H1 (cell line): ENCODE results near the gene SEMA4C. TPM values are rescaled to one million over a fixed set of nuclear protein-coding genes. Genes with fewer than 3 reads are reported as not detected.

ENCODE experiments used
- CBX5 ChIP-seq: fragments of 300-800, 300-1000 bp; sonication (generic); IDR thresholded peaks from 2 replicates; pipeline ENCODE4 v1.7.1; 2016; ENCODE audit warnings: antibody characterized with exemption, low read length, low read depth
- HDAC2 ChIP-seq, 2 experiments: fragments of 300-600 bp in 1 of 2; sonication (generic) in 1 of 2; IDR thresholded peaks; 2 replicates each; pipeline ENCODE4 v1.6.1; 2011 to 2012; ENCODE audit warnings: low read depth in 2 of 2, low read length in 2 of 2, mild to moderate bottlenecking in 2 of 2, moderate library complexity in 2 of 2, borderline replicate concordance in 1 of 2, inconsistent platforms in 1 of 2
- JUND ChIP-seq: IDR thresholded peaks from 2 replicates; pipeline ENCODE4 v1.6.1; 2011; ENCODE audit warnings: mild to moderate bottlenecking, improper control_type of control experiment, low read length
- MAFK ChIP-seq: IDR thresholded peaks from 2 replicates; pipeline ENCODE4 v1.6.1; 2012; ENCODE audit warnings: low read depth, mild to moderate bottlenecking, improper control_type of control experiment, low read length
- NANOG ChIP-seq: IDR thresholded peaks from 2 replicates; pipeline ENCODE4 v1.6.1; 2011; ENCODE audit warnings: low read length, low read depth, mild to moderate bottlenecking, inconsistent platforms; ENCODE audit not compliant: insufficient read depth, poor library complexity, severe bottlenecking
- POLR2A ChIP-seq, 2 experiments: IDR thresholded peaks; 1 replicate in 1 of 2; 2 replicates in 1 of 2; pipeline ENCODE4 v1.6.1; 2011; ENCODE audit warnings: low read depth in 2 of 2, low read length in 2 of 2, mild to moderate bottlenecking in 2 of 2; ENCODE audit errors: control extremely low read depth in 1 of 2
- POU5F1 ChIP-seq: IDR thresholded peaks from 2 replicates; pipeline ENCODE4 v1.6.1; 2011; ENCODE audit warnings: low read depth, mild to moderate bottlenecking, low read length, moderate library complexity
- RAD21 ChIP-seq, 2 experiments: IDR thresholded peaks in 1 of 2; conservative IDR thresholded peaks in 1 of 2; 2 replicates each; pipeline ENCODE4 v1.6.1; 2011; ENCODE audit warnings: low read depth in 2 of 2, low read length in 2 of 2, improper control_type of control experiment in 1 of 2, inconsistent platforms in 1 of 2, mild to moderate bottlenecking in 1 of 2, moderate library complexity in 1 of 2
- RXRA ChIP-seq: IDR thresholded peaks from 2 replicates; pipeline ENCODE4 v1.6.1; 2011; ENCODE audit warnings: low read depth, mild to moderate bottlenecking, low read length, moderate library complexity; ENCODE audit not compliant: insufficient read depth
- SIRT6 ChIP-seq: IDR thresholded peaks from one replicate; pipeline ENCODE4 v1.7.1; 2012; ENCODE audit warnings: low read length, inconsistent platforms
- SIX5 ChIP-seq: IDR thresholded peaks from 2 replicates; pipeline ENCODE4 v1.6.1; 2011; ENCODE audit warnings: mild to moderate bottlenecking, low read depth, low read length
- YY1 ChIP-seq: IDR thresholded peaks from 2 replicates; pipeline ENCODE4 v1.6.1; 2011; ENCODE audit warnings: low read depth, mild to moderate bottlenecking, low read length
- polyA plus RNA-seq, 7 experiments: library from polyadenylated mRNA; depleted of rRNA in 3 of 7; stranded (reverse) in 5 of 7; unstranded in 2 of 7; fragments of >200 nt in 5 of 7; fragments of 200-250 nt in 2 of 7; gene quantifications; 1 replicate in 5 of 7; 2 replicates in 1 of 7; 4 replicates in 1 of 7; pipeline versions ENCODE4 v1.2.1 to v1.2.3, GENCODE V29; 2011 to 2013; ENCODE audit warnings: missing spikeins in 2 of 7, mixed read lengths in 2 of 7
- total RNA-seq: library from RNA; stranded (reverse); fragmentation: NEBNext Ultra II Directional; extraction: Animal tissue kit (Norgen Biotek cat#: 25700); gene quantifications from 2 replicates; pipeline ENCODE4 v1.2.1, GENCODE V29; 2021

The SEMA4C gene
- total and polyA plus RNA-seq, 2 of the 8 experiments (the other 6 are each of a cell fraction or from before 2014, with no cell fraction given): 47.5 to 67.3 TPM

DNA sequence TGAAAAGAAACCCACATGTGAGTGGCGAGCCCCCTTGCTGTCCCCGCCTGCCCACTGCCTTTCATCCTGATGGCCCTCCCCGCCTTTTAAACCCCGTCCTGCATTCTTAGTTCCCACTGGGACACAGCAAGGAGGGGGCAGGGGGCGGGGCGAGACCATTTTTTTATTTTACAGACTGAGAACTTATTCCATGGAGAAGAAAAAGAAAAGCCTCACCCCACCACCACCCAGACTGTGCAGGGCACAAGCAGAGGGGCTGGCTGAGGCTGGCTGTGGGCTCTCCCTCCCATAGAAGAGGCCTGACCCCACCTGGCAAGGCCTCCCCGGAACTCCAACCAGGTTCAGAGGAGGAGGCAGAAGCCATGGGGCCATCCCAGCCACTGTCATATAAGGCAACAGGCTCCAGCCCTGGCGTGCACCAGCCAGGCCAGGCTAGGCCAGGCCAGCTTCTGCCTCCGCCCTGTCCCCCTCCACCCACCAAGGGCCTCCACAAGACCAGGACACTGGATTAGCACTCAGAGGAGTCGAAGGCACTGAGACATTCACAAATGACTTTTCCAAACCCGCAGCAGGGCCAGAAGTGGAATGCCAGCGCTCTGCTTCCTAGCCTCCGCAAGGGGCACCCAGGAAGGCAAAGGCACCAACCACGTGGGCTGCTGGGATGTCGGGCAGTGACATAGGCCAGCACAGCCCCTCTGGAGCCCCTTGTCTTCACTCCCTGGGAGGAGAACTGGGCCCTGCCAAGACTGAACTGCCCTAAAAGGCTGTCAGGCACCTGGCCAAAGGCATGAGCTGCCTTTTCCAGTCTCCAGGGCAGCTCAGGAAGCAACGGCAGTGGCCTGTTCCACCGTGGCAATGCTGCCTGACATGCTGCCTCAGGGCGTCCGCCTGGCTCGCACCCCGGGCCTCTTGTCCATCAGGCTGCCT lies 37.5 kb upstream of the SEMA4C start (continued):
- TF ChIP-seq NANOG: no peak
- no peak for TF ChIP-seq CBX5
- peak in 1 of 2 experiments; percentile 30; a peak in 1 of 4 replicates for TF ChIP-seq RAD21 (IDR thresholded peaks at IDR 0.05 in 1 of 2, conservative IDR thresholded peaks at IDR 0.05 in 1 of 2; ENCODE audit: low read depth in 2 of 2, low read length in 2 of 2)
- no peak for TF ChIP-seq HDAC2 (IDR thresholded peaks at IDR 0.05; ENCODE audit: borderline replicate concordance in 1 of 2, low read depth in 2 of 2, low read length in 2 of 2)
- TF ChIP-seq YY1: no peak
- no peak for TF ChIP-seq MAFK
- no peak for TF ChIP-seq SIX5
- no peak for TF ChIP-seq POU5F1
- no peak for TF ChIP-seq POLR2A (IDR thresholded peaks at IDR 0.05; ENCODE audit: control extremely low read depth in 1 of 2, low read depth in 2 of 2, low read length in 2 of 2)
- no peak for TF ChIP-seq JUND
- TF ChIP-seq RXRA: no peak
- no peak for TF ChIP-seq SIRT6
